Trophoblast cell (in vitro differentiated cells and primary cell): Measurements from ENCODE around the gene OPN1SW.

Experiments
- DNase-seq, 2 donors: peaks; one replicate each; pipeline ENCODE4 v3.0.0-alpha.2; 2016
- H2AFZ ChIP-seq: 2 replicates; pipeline ENCODE4 v1.6.1; 2013; ENCODE audit warnings: low read length, moderate library complexity, mild to moderate bottlenecking; ENCODE audit not compliant: insufficient read depth, poor library complexity
- H2AK5ac ChIP-seq: 2 replicates; pipeline ENCODE4 v1.6.1; 2013; ENCODE audit warnings: mild to moderate bottlenecking, low read length
- H2BK120ac ChIP-seq: 2 replicates; pipeline ENCODE4 v1.6.1; 2013; ENCODE audit warnings: low read length, mild to moderate bottlenecking, moderate library complexity; ENCODE audit not compliant: insufficient read depth, poor library complexity
- H2BK12ac ChIP-seq: 2 replicates; pipeline ENCODE4 v1.6.1; 2013; ENCODE audit warnings: mild to moderate bottlenecking, low read length, moderate library complexity
- H2BK5ac ChIP-seq: 2 replicates; pipeline ENCODE4 v1.6.1; 2013; ENCODE audit warnings: low read length, low read depth, moderate library complexity, mild to moderate bottlenecking; ENCODE audit not compliant: poor library complexity
- H3K14ac ChIP-seq: 2 replicates; pipeline ENCODE4 v1.6.1; 2013; ENCODE audit warnings: mild to moderate bottlenecking, low read length
- H3K18ac ChIP-seq: 2 replicates; pipeline ENCODE4 v1.6.1; 2013; ENCODE audit warnings: mild to moderate bottlenecking, low read length
- H3K23ac ChIP-seq: 2 replicates; pipeline ENCODE4 v1.6.1; 2013; ENCODE audit warnings: low read length
- H3K27ac ChIP-seq: 2 replicates; pipeline ENCODE4 v1.5.1; 2013; ENCODE audit warnings: low read depth, mild to moderate bottlenecking, inconsistent platforms, low read length, moderate library complexity
- H3K27me3 ChIP-seq: 2 replicates; pipeline ENCODE4 v1.6.1; 2013; ENCODE audit warnings: inconsistent platforms, mild to moderate bottlenecking, low read length, moderate library complexity; ENCODE audit not compliant: insufficient read depth
- H3K36me3 ChIP-seq, 2 experiments: 1 replicate in 1 of 2; 2 replicates in 1 of 2; pipeline ENCODE4 v1.6.1; 2013; ENCODE audit warnings: low read length in 2 of 2, mild to moderate bottlenecking in 2 of 2, moderate library complexity in 1 of 2; ENCODE audit not compliant: insufficient read depth in 2 of 2, control insufficient read depth in 1 of 2
- H3K4ac ChIP-seq: 2 replicates; pipeline ENCODE4 v1.6.1; 2013; ENCODE audit warnings: low read depth, mild to moderate bottlenecking, low read length, moderate library complexity
- H3K4me1 ChIP-seq, 2 experiments: 1 replicate in 1 of 2; 2 replicates in 1 of 2; pipeline ENCODE4 v1.6.1; 2013; ENCODE audit warnings: low read length in 2 of 2, mild to moderate bottlenecking in 2 of 2, moderate library complexity in 1 of 2; ENCODE audit not compliant: insufficient read depth in 2 of 2, control insufficient read depth in 1 of 2
- H3K4me2 ChIP-seq: 2 replicates; pipeline ENCODE4 v1.6.1; 2013; ENCODE audit warnings: inconsistent platforms, mild to moderate bottlenecking, low read length, moderate library complexity
- H3K4me3 ChIP-seq: 2 replicates; pipeline ENCODE4 v1.5.1; 2013; ENCODE audit warnings: mild to moderate bottlenecking, low read depth, low read length, inconsistent platforms
- H3K79me1 ChIP-seq: one replicate; pipeline ENCODE4 v1.6.1; 2013; ENCODE audit warnings: low read length
- H3K79me2 ChIP-seq: 2 replicates; pipeline ENCODE4 v1.6.1; 2013; ENCODE audit warnings: low read length, mild to moderate bottlenecking; ENCODE audit not compliant: control insufficient read depth, insufficient read depth, poor library complexity
- H3K9ac ChIP-seq: 2 replicates; pipeline ENCODE4 v1.6.1; 2013; ENCODE audit warnings: mild to moderate bottlenecking, low read length
- H3K9me3 ChIP-seq: 2 replicates; pipeline ENCODE4 v1.6.1; 2013; ENCODE audit warnings: low read depth, mild to moderate bottlenecking, control low read depth, inconsistent platforms, low read length; ENCODE audit not compliant: insufficient read depth
- H4K12ac ChIP-seq: 2 replicates; pipeline ENCODE4 v1.6.1; 2013; ENCODE audit warnings: low read depth, mild to moderate bottlenecking, low read length, moderate library complexity
- H4K8ac ChIP-seq: 2 replicates; pipeline ENCODE4 v1.6.1; 2013; ENCODE audit warnings: low read depth, mild to moderate bottlenecking, low read length, moderate library complexity
- H4K91ac ChIP-seq: one replicate; pipeline ENCODE4 v1.6.1; 2013; ENCODE audit warnings: low read depth, mild to moderate bottlenecking, low read length, moderate library complexity
- WGBS: extraction: QIAGEN DNeasy Blood & Tissue Kit; methylation state at CpG from one replicate; pipeline ENCODE4 v1.1.7; 2013; ENCODE audit warnings: missing lambda C conversion rate; ENCODE audit not compliant: insufficient read length, insufficient coverage; ENCODE audit errors: extremely low coverage; 5-methylcytosine and 5-hydroxymethylcytosine counted together

Gene OPN1SW

DNA sequence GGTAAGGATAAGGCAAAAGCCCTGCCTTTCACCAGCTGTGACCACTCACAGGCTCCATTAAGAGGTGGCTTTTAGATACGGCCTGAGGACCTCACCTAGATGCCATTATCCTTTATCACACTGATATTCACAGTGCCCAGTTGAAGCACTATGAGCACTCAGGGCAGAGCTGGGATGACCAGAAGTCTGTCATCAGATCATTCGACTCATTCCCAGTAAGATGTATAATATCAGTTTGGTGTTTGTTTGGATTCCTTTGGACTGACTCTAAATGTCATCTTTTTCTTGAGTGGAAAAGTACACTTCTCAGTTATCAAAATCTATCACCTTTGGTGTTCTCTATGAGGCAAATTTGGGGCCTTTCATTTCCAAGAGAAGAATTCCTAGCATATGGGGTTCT lies 34.9 kb upstream of the OPN1SW start:
- Histone ChIP-seq H3K27me3 (no peaks in the 10 kb centered on the region), H2BK120ac (no peak overlapping the region), H4K91ac (no peak overlapping the region), H3K4ac (no peak overlapping the region), H3K79me2 (no peaks in the 10 kb centered on the region), H4K12ac (no peak overlapping the region), H3K9ac (no peak overlapping the region), H3K36me3 (no peaks in the 10 kb centered on the region), H2BK12ac (no peak overlapping the region), H3K14ac (no peak overlapping the region), H3K79me1 (no peaks in the 10 kb centered on the region), H3K4me1 (no peaks in the 10 kb centered on the region), H3K27ac (no peak overlapping the region), H2AFZ (no peak overlapping the region), H4K8ac (no peak overlapping the region), H3K9me3 (no peaks in the 10 kb centered on the region), H3K4me2 (no peak overlapping the region), H3K4me3 (no peak overlapping the region), H3K18ac (no peak overlapping the region), H2AK5ac (no peak overlapping the region), H3K23ac (no peak overlapping the region), H2BK5ac (no peak overlapping the region)
- DNase-seq: no peak
- WGBS: no CpG with 5 or more reads among the region's 2 CpGs

- Histone ChIP-seq H2BK5ac (no peak overlapping the region), H3K27me3 (no peaks in the 10 kb centered on the region), H2AFZ (no peak overlapping the region), H3K9me3 (no peaks in the 10 kb centered on the region), H2AK5ac (no peak overlapping the region), H3K4me3 (no peak overlapping the region), H3K18ac (no peak overlapping the region), H3K14ac (no peak overlapping the region), H3K27ac (no peak overlapping the region), H3K79me2 (no peaks in the 10 kb centered on the region), H4K8ac (no peak overlapping the region), H3K9ac (no peak overlapping the region), H3K4me2 (no peak overlapping the region), H3K4ac (no peak overlapping the region), H4K91ac (no peak overlapping the region), H3K79me1 (no peaks in the 10 kb centered on the region), H3K23ac (no peak overlapping the region), H2BK120ac (no peak overlapping the region), H3K36me3 (no peaks in the 10 kb centered on the region), H4K12ac (no peak overlapping the region), H2BK12ac (no peak overlapping the region), H3K4me1 (peaks cover 0 to 4% of the 10 kb centered on the region in 2 experiments)
- WGBS: no CpG with 5 or more reads among the region's 3 CpGs
- no peak for DNase-seq
These were observed 33.8 kb upstream of the OPN1SW start for GRCh38 chr7:128809363-128809762.

GRCh38 chr7:128807191-128807590 lies 31.6 kb upstream of the OPN1SW start:
- no peak overlapping the region for H3K27ac ChIP-seq
- no peak overlapping the region for H4K8ac ChIP-seq
- no peak overlapping the region for H2BK120ac ChIP-seq
- no peaks in the 10 kb centered on the region for H3K36me3 ChIP-seq
- H3K9me3 ChIP-seq: no peaks in the 10 kb centered on the region
- H4K12ac ChIP-seq: no peak overlapping the region
- no peak overlapping the region for H3K4ac ChIP-seq
- peaks cover 0 to 4% of the 10 kb centered on the region in 2 experiments for H3K4me1 ChIP-seq
- H3K14ac ChIP-seq: no peak overlapping the region
- H3K9ac ChIP-seq: no peak overlapping the region
- H2BK12ac ChIP-seq: no peak overlapping the region
- H3K4me3 ChIP-seq: no peak overlapping the region
- no peak overlapping the region for H3K23ac ChIP-seq
- no peak overlapping the region for H4K91ac ChIP-seq
- DNase-seq: no peak
- H3K27me3 ChIP-seq: no peaks in the 10 kb centered on the region
- H3K79me1 ChIP-seq: no peaks in the 10 kb centered on the region
- no peak overlapping the region for H3K18ac ChIP-seq
- H3K4me2 ChIP-seq: no peak overlapping the region
- no peak overlapping the region for H2BK5ac ChIP-seq
- no peaks in the 10 kb centered on the region for H3K79me2 ChIP-seq
- no peak overlapping the region for H2AFZ ChIP-seq
- WGBS: no CpG with 5 or more reads among the region's 8 CpGs
- no peak overlapping the region for H2AK5ac ChIP-seq

DNA sequence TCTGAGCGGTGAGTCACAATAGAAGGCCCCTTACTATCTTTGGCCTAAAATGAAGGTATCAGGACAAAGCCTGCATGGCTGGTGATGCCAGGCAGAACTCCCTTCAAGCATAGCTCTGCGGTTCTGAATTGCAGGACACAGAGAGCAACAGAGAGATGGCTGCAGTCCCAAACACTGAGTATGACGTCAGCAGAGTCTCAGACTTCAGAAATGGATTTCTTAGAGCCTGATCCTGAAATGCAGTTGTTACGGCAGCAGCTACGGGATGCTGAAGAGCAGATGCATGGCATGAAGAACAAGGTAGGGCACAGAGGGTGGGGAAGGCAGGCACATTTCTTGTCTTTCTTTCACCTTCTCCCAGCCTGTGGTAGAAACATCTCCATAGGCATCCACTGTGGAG lies 29.6 kb upstream of the OPN1SW start:
- Histone ChIP-seq H2AFZ (no peak overlapping the region), H3K18ac (no peak overlapping the region), H3K79me1 (no peaks in the 10 kb centered on the region), H3K27ac (no peak overlapping the region), H3K4me1 (peaks cover 0 to 4% of the 10 kb centered on the region in 2 experiments), H3K4ac (no peak overlapping the region), H3K9me3 (no peaks in the 10 kb centered on the region), H4K91ac (no peak overlapping the region), H2BK120ac (no peak overlapping the region), H3K9ac (no peak overlapping the region), H3K14ac (no peak overlapping the region), H4K12ac (no peak overlapping the region), H3K79me2 (no peaks in the 10 kb centered on the region), H3K36me3 (no peaks in the 10 kb centered on the region), H3K23ac (no peak overlapping the region), H2BK5ac (no peak overlapping the region), H2BK12ac (no peak overlapping the region), H3K4me2 (no peak overlapping the region), H3K27me3 (no peaks in the 10 kb centered on the region), H2AK5ac (no peak overlapping the region), H3K4me3 (no peak overlapping the region), H4K8ac (no peak overlapping the region)
- no CpG with 5 or more reads among the region's 5 CpGs for WGBS
- no peak for DNase-seq
